Measurements from ENCODE around the gene ODAPH.

DNA sequence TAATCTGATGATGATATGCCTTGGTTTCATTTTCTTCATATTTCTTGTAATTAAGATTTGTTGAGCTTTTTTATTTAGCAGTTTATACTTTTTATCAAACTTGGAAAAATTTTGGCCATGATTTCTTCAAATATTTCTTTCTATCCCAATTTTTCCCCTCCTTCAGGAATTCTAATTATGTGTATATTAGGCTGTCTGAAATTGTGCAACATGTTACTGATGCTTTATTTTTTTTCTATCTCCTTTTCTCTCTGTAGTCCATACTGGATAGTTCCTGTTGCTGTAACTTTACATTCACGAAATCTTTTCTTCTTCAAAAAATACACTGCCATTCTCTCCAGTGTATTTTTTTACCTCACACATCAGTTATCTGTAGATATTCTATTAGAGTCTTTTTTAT is 30.8 kb upstream of the ODAPH start:
- TF ChIP-seq CTCF (IDR thresholded peaks at IDR 0.05) (no peak), POLR2A (IDR thresholded peaks at IDR 0.05) (no peak)

Measured in right lobe of liver (tissue), 4 donors.